Chondrocyte (in vitro differentiated cells): ENCODE results near the gene FGD4. TPM values are rescaled to one million over a fixed set of nuclear protein-coding genes. Genes with fewer than 3 reads are reported as not detected.

Source experiments
- DNase-seq: peaks from one replicate; pipeline ENCODE4 v3.0.0; 2021; ENCODE audit warnings: mixed read lengths, low spot score
- H3K27ac Mint-ChIP-seq: one replicate; pipeline ENCODE4 v1.8.0; 2021; ENCODE audit warnings: mild to moderate bottlenecking, moderate library complexity, mixed read lengths; ENCODE audit not compliant: unreplicated experiment
- H3K27me3 Mint-ChIP-seq: 2 replicates; pipeline ENCODE4 v1.8.0; 2021; ENCODE audit warnings: low read depth, mixed read lengths
- H3K36me3 Mint-ChIP-seq: 2 replicates; pipeline ENCODE4 v1.8.0; 2021; ENCODE audit warnings: low read depth, mixed read lengths
- H3K4me1 Mint-ChIP-seq: 2 replicates; pipeline ENCODE4 v1.8.0; 2021; ENCODE audit warnings: low read depth, mild to moderate bottlenecking, mixed read lengths
- H3K4me3 Mint-ChIP-seq: one replicate; pipeline ENCODE4 v1.8.0; 2021; ENCODE audit warnings: mild to moderate bottlenecking, moderate library complexity, mixed read lengths; ENCODE audit not compliant: unreplicated experiment
- H3K9me3 Mint-ChIP-seq: 2 replicates; pipeline ENCODE4 v1.8.0; 2021; ENCODE audit warnings: low read depth, mixed read lengths
- CTCF ChIP-seq: fragments of 200-600 bp; sonication (generic); IDR thresholded peaks from 2 replicates; pipeline ENCODE4 v1.5.0; 2021; ENCODE audit warnings: antibody characterized with exemption, mild to moderate bottlenecking, moderate library complexity
- total RNA-seq: library from RNA; stranded (reverse); gene quantifications from 3 replicates; pipeline ENCODE4 v1.2.1, GENCODE V29; 2021

The FGD4 gene
- total RNA-seq, 1 donor from 2014 or later, result 8.7 TPM

GRCh38 chr12:32611986-32612385, 212.6 kb downstream of the FGD4 start:
- H3K9me3 Mint-ChIP-seq, result no peaks in the 10 kb centered on the region
- H3K4me1 Mint-ChIP-seq, result no peaks in the 10 kb centered on the region
- DNase-seq, result no peak
- no peak for TF ChIP-seq CTCF
- H3K27me3 Mint-ChIP-seq, result no peaks in the 10 kb centered on the region
- H3K4me3 Mint-ChIP-seq, result no peak overlapping the region
- peaks cover 8% of the 10 kb centered on the region for H3K36me3 Mint-ChIP-seq
- H3K27ac Mint-ChIP-seq, result no peak overlapping the region

DNA sequence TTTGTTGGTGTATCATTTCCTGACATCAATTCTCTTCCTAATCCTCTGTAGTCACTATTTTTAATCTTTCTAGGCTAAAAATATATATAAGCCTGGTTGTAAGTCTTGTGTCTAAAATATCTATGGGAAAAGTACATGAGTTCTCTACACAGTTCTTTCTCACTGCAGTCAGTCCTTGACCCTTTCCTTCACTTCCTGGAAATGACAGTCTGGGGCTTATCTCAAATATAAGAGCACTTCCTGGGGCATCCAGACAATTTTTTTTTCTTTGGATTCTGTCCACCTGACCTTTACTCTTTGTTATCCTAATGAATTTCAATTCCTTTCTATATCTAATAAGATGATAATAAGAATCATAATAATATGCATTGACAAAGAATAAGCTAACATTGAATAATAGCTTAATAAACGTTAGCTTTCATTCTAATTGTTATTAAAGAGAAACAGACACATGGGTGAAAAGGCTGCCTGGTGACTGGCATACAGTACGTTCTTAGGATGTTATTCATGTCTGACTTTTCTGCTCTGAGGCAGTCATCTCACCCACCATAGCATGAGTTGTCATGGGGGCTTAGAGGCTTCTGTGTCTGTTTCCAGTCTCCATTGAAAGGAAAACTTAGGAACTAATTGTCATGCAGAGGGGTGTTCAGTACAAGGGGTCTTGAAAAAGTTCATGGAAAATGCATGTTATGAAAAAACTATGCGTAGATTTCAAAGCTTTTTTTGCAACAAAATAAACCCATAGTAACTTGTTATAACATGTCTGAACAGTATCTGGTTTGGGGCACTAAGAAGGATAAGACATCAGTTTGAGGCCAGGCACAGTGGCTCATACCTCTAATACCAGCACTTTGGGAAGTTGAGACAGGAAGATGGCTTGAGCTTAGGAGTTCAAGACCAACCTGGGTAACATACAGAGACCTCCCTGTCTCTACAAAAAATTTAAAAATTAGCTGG, 213.6 kb downstream of the FGD4 start:
- no peaks in the 10 kb centered on the region for H3K4me1 Mint-ChIP-seq
- no peaks in the 10 kb centered on the region for H3K27me3 Mint-ChIP-seq
- H3K36me3 Mint-ChIP-seq, result peaks cover 7% of the 10 kb centered on the region
- DNase-seq, result no peak
- TF ChIP-seq CTCF, result no peak
- H3K27ac Mint-ChIP-seq, result no peak overlapping the region
- no peak overlapping the region for H3K4me3 Mint-ChIP-seq
- no peaks in the 10 kb centered on the region for H3K9me3 Mint-ChIP-seq

DNA sequence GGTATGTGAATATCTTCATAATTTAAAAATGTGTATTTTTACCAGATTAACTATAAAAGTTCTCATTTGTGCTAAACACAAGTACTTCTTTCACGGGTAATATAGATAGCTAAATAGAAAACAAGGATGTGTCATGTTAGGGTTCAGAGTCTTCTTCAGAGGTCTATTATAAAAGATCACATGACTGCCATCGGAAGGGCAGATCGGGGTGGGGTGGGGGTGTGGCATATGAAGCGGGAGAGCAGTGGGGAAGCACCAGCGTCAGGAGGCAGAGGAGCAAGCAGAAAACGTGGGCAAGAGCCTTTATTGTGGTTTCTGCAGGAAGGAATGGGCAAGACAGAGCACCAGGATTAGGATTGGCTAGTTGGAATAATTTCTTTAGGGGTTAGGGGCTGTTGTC, 216.1 kb downstream of the FGD4 start:
- Mint-ChIP-seq H3K27me3 (no peaks in the 10 kb centered on the region), H3K36me3 (peaks cover 3% of the 10 kb centered on the region), H3K9me3 (no peaks in the 10 kb centered on the region), H3K4me3 (no peak overlapping the region), H3K27ac (no peak overlapping the region), H3K4me1 (no peaks in the 10 kb centered on the region)
- TF ChIP-seq CTCF, result no peak
- no peak for DNase-seq

GRCh38 chr12:32617534-32617933, 218.2 kb downstream of the FGD4 start:
- Mint-ChIP-seq H3K27ac (no peak overlapping the region), H3K9me3 (no peaks in the 10 kb centered on the region), H3K4me1 (peaks cover 5% of the 10 kb centered on the region), H3K27me3 (no peaks in the 10 kb centered on the region), H3K4me3 (no peak overlapping the region), H3K36me3 (peaks cover 3% of the 10 kb centered on the region)
- no peak for TF ChIP-seq CTCF
- DNase-seq, result no peak

DNA sequence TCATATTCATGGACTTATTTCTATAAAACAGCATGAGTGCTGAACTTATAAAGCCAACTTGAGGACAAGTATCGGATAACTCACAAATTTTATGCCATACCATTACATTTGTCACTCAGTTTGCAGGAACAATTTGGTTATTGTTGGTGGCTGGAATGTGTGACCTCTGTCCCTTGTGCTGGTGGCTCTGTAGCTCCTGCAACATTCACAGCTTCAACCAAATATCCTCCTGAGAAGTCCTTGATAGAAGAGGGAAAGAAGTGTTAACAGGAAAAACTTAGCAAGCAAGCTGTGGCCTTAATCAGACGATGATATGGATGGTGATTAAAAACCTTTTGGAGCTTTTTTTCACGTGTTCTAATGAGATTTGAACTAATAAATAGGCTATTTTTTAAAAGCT, 218.8 kb downstream of the FGD4 start:
- Mint-ChIP-seq H3K27ac (no peak overlapping the region), H3K27me3 (no peaks in the 10 kb centered on the region), H3K9me3 (no peaks in the 10 kb centered on the region), H3K4me3 (no peak overlapping the region), H3K4me1 (peaks cover 5% of the 10 kb centered on the region), H3K36me3 (peaks cover 3% of the 10 kb centered on the region)
- no peak for DNase-seq
- no peak for TF ChIP-seq CTCF
